Head of caudate nucleus (tissue), 42 donors: ENCODE measurements around the gene GATAD2A.
"Not testable (repeated sequence)": the region's sequence is repeated elsewhere in the genome, so short reads cannot be mapped to it uniquely, and the experiment has no call there.

Experiments
- DNase-seq, 42 donors: peaks; one replicate each; pipeline versions ENCODE4 v3.0.0 to v3.0.0-alpha.2; 2020 to 2021; ENCODE audit warnings: mixed read lengths in 7 of 42
- intact Hi-C: fragments of 100-400 bp; cut with DNase I; formaldehyde crosslinking; loops from one replicate; pipeline ENCODE4 v1.15.0; 2022

Gene GATAD2A

GRCh38 chr19:19404879-19405860 is at the start of gene GATAD2A:
GATAD2A (plus strand) TSS chr19:19405675; CDS start chr19:19465346, 59,671 bp downstream.
- intact Hi-C loops, result no loop called here
- peak; percentile 84 to 98 (median 96) for DNase-seq

- no peak for DNase-seq
- intact Hi-C loops, result no loop called here
These were observed 49.0 kb upstream of the GATAD2A start for GRCh38 chr19:19356500-19356899.

GRCh38 chr19:19356901-19357566 is 48.4 kb upstream of the GATAD2A start:
- no peak for DNase-seq
- intact Hi-C loops, result no loop called here

GRCh38 chr19:19361075-19361594 is 44.3 kb upstream of the GATAD2A start:
- peak; percentile 37 to 89 (median 72) for DNase-seq
- intact Hi-C loops, result no loop called here

GRCh38 chr19:19362075-19362474 is 43.4 kb upstream of the GATAD2A start:
- no peak for DNase-seq
- intact Hi-C loops, result no loop called here

GRCh38 chr19:19366434-19367396 is 38.8 kb upstream of the GATAD2A start:
- DNase-seq, result peak; percentile 21 to 77 (median 57)
- intact Hi-C loops, result loop anchor here (5.0 kb wide), 1 partner anchor 121 kb away; no protein-coding TSS in a partner anchor

- DNase-seq, result no peak
These were observed 37.4 kb upstream of the GATAD2A start for GRCh38 chr19:19368087-19368486.

GRCh38 chr19:19371059-19371458 is 34.4 kb upstream of the GATAD2A start:
- intact Hi-C loops, result no loop called here
- DNase-seq, result no peak

More at GRCh38 chr19:19368087-19368486, 37.4 kb upstream of the GATAD2A start:
- intact Hi-C loops, result loop anchor here (5.0 kb wide), 1 partner anchor 119 kb away; no protein-coding TSS in a partner anchor

GRCh38 chr19:19372656-19373416 is 32.6 kb upstream of the GATAD2A start:
- DNase-seq, result peak in 17 of 42 donors; percentile 8 to 58 (median 33)
- intact Hi-C loops, result no loop called here

- intact Hi-C loops, result no loop called here
- DNase-seq, result no peak
These were observed 25.9 kb upstream of the GATAD2A start for GRCh38 chr19:19379527-19379926.

GRCh38 chr19:19380316-19380715 is 25.2 kb upstream of the GATAD2A start:
- DNase-seq, intact Hi-C loops: not testable (repeated sequence)

GRCh38 chr19:19381007-19381926 is 24.2 kb upstream of the GATAD2A start:
- DNase-seq, result no peak
- intact Hi-C loops, result no loop called here

- no peak for DNase-seq
- intact Hi-C loops, result no loop called here
These were observed 23.4 kb upstream of the GATAD2A start for GRCh38 chr19:19382118-19382517.

GRCh38 chr19:19384486-19384885 is 21.0 kb upstream of the GATAD2A start:
- intact Hi-C loops, result no loop called here
- DNase-seq, result no peak

- DNase-seq, result peak; percentile 99 to 100 (median 100)
- intact Hi-C loops, result no loop called here
These were observed 20.2 kb upstream of the GATAD2A start for GRCh38 chr19:19385131-19385895.
